Epithelial cell of proximal tubule (primary cell): ENCODE measurements around the gene DCST1. TPM values are rescaled to one million over a fixed set of nuclear protein-coding genes. Genes with fewer than 3 reads are reported as not detected.
A peak's percentile ranks its signal among the peaks of the same experiment; 100 is the strongest.

Source experiments
- DNase-seq: peaks from one replicate; pipeline ENCODE4 v3.0.0-alpha.2; 2011; ENCODE audit warnings: low read depth
- H3K4me3 ChIP-seq: 2 replicates; pipeline ENCODE4 v1.5.1; 2011; ENCODE audit warnings: low read depth, mild to moderate bottlenecking, low read length
- total RNA-seq: library from RNA; depleted of rRNA; stranded (reverse); fragments of >200 nt; gene quantifications from 2 replicates; pipeline ENCODE4 v1.2.3, GENCODE V29; 2015
- TF ChIP-seq, protein P1 (sequence below): conservative IDR thresholded peaks from 2 replicates; pipeline ENCODE4 v1.5.1; 2012; ENCODE audit warnings: low read depth, mild to moderate bottlenecking, low read length

The DCST1 gene
- total RNA-seq, 1 donor from 2014 or later, result not detected

DNA sequence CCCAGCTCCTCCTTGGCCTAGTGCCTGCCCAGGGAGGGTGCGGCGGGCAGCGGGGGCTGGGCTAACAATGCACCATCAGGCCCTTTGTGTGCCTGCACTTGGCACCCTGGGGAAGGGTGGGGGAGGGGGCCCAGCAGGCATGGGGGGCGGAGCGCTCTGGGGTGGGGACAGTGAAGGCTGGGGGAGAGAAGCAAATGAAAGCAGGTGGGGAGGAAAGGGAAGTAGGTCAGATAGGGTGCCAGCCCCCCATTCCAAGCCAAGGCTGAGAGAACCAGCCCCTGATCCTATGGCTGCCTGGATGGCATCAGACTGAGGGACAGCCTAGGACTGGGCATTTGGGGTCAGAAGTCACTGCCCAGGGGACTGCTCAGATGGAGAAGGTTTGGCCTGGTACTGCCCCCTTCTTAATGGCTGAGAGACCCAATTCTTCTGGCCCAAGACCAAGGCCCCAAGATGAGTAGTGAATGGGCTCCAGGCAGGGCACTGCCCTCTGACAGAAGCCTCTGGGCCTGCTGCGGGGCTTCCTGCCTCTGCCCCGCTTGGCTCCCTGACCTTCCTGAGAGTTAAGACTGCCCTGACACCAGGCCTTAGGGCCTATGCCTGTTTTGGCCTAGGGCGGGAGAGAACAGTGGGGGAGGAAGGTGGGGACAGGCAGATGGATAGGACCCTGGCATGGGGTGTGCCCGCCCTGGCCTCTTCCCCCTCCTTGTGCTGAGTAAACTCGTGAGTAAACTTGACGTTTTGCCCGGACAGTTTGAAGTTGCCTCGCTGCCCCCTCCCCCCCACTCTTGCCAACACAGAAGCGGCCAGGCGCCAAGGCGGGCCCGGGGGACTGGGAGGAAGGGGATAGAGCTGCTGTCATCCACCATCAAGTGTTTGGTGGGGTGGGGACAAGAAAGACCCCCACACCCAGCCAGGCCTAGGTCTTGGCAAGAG is 28.3 kb upstream of the DCST1 start:
- H3K4me3 ChIP-seq, result peak overlapping the region; percentile 85
- DNase-seq, result no peak
- TF ChIP-seq, protein P1, sequence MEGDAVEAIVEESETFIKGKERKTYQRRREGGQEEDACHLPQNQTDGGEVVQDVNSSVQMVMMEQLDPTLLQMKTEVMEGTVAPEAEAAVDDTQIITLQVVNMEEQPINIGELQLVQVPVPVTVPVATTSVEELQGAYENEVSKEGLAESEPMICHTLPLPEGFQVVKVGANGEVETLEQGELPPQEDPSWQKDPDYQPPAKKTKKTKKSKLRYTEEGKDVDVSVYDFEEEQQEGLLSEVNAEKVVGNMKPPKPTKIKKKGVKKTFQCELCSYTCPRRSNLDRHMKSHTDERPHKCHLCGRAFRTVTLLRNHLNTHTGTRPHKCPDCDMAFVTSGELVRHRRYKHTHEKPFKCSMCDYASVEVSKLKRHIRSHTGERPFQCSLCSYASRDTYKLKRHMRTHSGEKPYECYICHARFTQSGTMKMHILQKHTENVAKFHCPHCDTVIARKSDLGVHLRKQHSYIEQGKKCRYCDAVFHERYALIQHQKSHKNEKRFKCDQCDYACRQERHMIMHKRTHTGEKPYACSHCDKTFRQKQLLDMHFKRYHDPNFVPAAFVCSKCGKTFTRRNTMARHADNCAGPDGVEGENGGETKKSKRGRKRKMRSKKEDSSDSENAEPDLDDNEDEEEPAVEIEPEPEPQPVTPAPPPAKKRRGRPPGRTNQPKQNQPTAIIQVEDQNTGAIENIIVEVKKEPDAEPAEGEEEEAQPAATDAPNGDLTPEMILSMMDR, result no peak

DNA sequence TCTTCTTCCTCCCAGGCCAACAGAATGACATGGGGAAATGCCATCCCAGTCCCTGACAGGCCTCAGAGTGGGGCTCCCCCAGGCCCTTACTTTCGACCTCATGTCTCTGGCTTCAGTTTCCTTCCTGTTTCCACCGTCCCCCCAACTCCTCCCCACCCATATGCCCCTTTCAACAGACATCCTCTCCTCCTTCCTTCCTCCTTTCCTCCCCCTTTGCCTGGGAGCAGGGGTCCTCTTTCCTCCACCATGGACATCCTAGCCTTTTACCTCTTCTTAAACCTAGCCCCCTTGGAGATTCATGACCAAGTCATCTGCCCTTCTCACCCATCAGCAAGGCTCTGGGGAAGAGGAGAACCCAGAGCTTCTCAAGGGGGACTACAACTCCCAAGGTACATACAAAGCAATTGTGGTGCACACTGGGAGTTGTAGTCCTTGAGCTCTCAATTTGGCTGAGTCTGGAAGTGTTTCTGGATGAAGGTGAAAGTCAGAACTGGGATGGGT is 27.0 kb upstream of the DCST1 start:
- H3K4me3 ChIP-seq, result no peak overlapping the region
- DNase-seq, result no peak
- TF ChIP-seq, protein P1, result no peak

DNA sequence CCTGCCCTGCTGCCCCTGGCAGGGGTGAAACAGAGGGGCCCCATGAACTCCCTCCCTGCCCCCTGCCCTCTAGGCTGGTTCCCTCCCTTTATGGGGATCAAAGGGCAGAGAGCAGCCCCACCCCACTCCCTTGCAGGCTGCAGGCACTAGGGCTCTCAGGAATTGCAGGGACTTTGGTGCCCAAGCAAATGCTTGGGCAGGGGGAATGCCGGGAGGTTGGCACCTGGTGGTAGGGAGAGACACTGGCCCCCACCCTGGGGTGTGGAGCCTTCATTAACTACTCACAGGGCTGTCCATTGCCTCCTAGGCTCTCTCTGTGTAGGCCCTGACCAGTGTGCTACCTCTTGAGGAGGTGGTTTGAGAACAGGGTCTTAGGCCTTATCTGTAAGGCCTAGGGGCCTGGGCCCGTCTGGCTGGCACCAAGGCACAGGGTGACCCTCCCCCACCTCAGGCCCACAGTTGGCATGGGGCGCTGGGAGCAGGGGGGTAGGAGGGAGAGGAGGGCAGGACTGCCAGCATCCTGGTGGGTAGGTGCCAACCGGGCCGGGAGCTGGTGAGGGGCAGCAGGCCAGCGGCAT is 26.3 kb upstream of the DCST1 start:
- DNase-seq, result no peak
- TF ChIP-seq, protein P1, result no peak
- no peak overlapping the region for H3K4me3 ChIP-seq

DNA sequence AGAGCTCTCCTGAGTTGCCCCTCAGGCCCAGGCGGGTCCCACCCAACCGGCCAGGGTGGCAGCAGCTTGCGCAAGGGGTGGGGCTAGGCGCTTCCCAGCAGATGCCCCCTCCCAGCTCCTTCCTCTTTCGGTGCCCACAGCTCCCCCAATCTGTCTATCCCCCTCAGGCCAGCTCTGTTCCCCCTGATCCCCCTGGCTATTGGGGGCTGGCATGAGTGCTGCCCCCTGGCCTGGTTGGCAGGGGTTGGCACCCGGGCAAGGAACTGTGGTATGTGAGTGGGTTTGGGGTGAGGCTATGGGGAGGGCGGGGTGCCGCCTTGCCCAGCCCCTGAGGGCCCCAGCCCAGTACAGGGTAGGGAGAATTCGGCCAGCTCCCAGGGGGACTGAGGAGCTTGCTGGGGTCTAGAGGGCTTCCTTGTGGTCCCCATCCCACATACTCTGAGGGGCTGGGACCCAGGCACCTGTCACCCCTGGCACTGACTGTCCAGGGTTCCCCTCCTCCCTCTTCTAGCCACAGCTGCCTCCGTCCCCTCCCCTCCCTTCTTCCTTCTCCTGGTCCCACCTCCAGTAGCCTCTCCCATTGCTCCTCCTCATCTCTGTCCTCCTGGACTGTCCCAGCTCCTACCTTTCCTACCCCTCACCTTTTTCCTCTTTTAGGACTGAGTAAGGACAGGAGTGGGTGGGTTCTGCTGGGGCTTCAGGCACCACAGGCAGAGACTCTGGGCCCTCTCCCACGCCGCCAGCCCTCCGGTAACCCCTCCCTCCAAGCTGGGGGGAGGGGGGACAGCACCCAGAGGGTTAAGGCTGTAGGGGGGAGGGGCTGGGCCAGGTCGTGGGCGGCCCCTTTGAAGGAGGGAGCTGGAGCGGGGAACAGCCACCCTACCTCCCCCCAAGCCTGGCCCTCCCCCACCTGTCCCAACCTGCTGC is 25.3 kb upstream of the DCST1 start:
- no peak overlapping the region for H3K4me3 ChIP-seq
- DNase-seq, result no peak
- TF ChIP-seq, protein P1, result no peak

DNA sequence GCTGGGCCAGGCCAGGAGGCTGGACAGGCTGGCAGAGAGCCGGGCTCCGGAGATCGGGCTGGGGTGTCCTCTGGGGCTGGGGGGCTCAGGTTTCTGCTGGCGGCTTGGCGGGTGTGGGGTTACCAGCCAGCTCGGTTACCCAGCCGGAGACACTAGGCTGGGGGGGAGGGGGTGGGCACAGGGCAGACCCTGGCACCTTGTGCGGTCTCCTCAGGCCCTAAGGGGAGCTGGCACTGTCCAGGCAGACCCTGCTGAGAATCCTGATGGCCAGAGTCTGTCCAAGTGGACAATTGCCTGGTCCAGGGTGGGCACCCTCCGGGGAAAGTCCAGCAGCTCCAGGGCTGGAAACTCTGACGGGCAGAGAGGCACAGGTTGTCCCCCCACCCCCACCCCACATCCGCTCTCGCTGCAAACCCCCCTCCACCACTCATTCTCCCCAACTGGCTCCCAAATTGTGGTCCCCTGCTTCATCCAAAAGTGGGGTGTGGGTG is 24.4 kb upstream of the DCST1 start:
- TF ChIP-seq, protein P1, result no peak
- DNase-seq, result no peak
- no peak overlapping the region for H3K4me3 ChIP-seq

DNA sequence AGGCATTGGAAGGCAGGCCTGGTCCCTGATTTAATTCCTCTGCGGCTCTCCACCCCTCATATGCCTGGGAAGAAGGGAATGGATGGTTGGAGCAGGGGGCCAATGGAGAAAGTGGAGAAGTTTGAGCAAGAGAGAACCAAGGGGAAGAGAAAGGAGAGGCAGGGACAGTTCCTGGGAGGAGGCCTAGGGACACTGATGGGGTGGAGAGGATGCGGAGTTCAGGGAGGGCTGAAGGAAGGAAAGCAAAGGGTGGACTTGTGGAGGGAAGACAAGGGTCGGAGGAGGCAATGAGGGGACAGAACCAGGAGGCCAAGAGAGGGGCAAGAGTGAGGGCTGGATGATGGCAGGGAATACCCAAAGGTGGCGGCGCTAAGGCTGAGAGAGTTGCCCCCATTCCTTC is 23.9 kb upstream of the DCST1 start:
- H3K4me3 ChIP-seq, result no peak overlapping the region
- no peak for DNase-seq
- TF ChIP-seq, protein P1, result no peak
